Measurements from ENCODE around the gene PDPK1. TPM values are rescaled to one million over a fixed set of nuclear protein-coding genes. Genes with fewer than 3 reads are reported as not detected.

PDPK1 gene
- total and polyA plus RNA-seq, 2 of the 4 experiments (the other 2 are of a cell fraction) = 10.6 to 27.3 TPM

DNA sequence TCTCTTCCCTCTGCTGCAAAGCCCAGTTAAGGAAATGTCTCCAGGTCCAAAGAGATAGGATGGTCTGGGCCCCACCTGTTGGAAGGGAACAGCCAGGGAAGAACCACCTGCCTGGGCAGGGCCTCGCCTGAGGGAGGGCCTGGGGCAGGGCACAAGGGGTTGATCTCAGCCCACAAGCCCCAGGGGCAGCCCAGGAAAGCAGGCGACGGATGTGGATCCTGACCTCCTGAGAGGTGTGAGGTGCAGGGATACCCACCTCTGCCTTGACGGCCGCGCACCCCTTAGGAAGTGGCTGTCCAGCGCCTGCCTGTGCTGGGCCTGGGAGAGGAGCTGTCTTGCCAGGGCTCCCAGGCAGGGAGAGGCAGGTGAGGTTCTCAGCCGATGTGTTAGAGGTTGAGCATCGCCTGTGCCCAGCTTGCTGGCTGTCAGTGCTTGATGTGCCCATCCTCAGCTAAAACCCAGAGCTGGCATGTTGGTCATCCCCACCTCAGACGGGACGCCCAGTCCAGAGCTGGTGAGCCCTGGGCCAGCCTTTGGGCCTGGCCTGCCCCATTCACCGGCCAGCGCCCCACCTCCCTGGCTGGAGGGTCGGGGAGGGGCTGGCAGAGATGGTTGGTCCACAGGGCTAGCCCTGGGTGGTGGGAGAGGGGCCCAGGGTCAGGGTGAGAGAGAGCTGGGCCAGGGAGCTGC lies 7.0 kb upstream of the PDPK1 start:
- Histone ChIP-seq H2BK5ac (ENCODE audit: low read depth, low read length, poor library complexity, severe bottlenecking) (no peak overlapping the region), H2BK15ac (ENCODE audit: low read depth, low read length) (no peak overlapping the region), H4K20me1 (ENCODE audit: insufficient read depth, low read length) (no peaks in the 10 kb centered on the region; the same call in none of the 2 replicates), H3K27me3 (ENCODE audit: control insufficient read depth, insufficient read depth, low read length) (no peaks in the 10 kb centered on the region), H3K9me3 (ENCODE audit: control insufficient read depth, insufficient read depth, low read length) (no peaks in the 10 kb centered on the region), H3K9ac (ENCODE audit: low read depth, low read length) (0 out of 2 replicates have a peak overlapping the region, but pooled peaks have one; percentile 54), H4K8ac (ENCODE audit: low read depth in 2 of 2, low read length in 2 of 2) (peak overlapping the region; percentile 20 to 79; a peak in 2 of 4 replicates), H3K4me2 (ENCODE audit: low read depth, low read length) (no peak overlapping the region; the same call in 1 of the 2 replicates), H3K56ac (ENCODE audit: extremely low read depth, insufficient read depth, low read length) (no peak overlapping the region), H4K5ac (ENCODE audit: low read depth, low read length) (no peak overlapping the region), H3K23ac (ENCODE audit: low read depth, low read length) (no peak overlapping the region), H2BK120ac (ENCODE audit: low read depth, low read length) (no peak overlapping the region), H3K36me3 (ENCODE audit: control insufficient read depth, insufficient read depth, low read length) (peaks cover 36% of the 10 kb centered on the region), H3K79me1 (ENCODE audit: low read depth in 1 of 2, low read length in 2 of 2) (peaks cover 0 to 26% of the 10 kb centered on the region in 2 experiments; a peak in 1 of 4 replicates), H3K18ac (ENCODE audit: low read depth, low read length) (no peak overlapping the region), H2AFZ (replicated peaks; ENCODE audit: low read length, poor library complexity) (no peak overlapping the region), H4K91ac (ENCODE audit: insufficient read depth, low read depth, low read length) (no peak overlapping the region), H2BK20ac (ENCODE audit: low read depth, low read length) (no peak overlapping the region), H3K9me1 (ENCODE audit: insufficient read depth, low read length) (0 out of 2 replicates have a peak, but pooled peaks cover 4% of the 10 kb centered on the region), H3K4ac (ENCODE audit: low read depth, low read length) (peak overlapping the region; percentile 79), H2AK5ac (ENCODE audit: low read depth, low read length) (peak overlapping the region; percentile 58; the same call in 1 of the 2 replicates), H3K14ac (replicated peaks; ENCODE audit: low read depth, low read length) (no peak overlapping the region), H3K27ac (ENCODE audit: insufficient read depth, low read length) (no peak overlapping the region), H3K4me1 (ENCODE audit: control insufficient read depth, insufficient read depth, low read length) (peaks cover 12% of the 10 kb centered on the region), H3K4me3 (ENCODE audit: insufficient read depth, low read depth, low read length) (no peak overlapping the region), H2AK9ac (replicated peaks; ENCODE audit: low read depth, low read length, poor library complexity) (peak overlapping the region; percentile 94)
- no peak for ATAC-seq (ENCODE audit: low read depth)
- no TSS peak for BruUV-seq (replicated peaks)
- dilution Hi-C loops (cut with HindIII; ENCODE audit: low sequenced_read_pairs, unreplicated experiment) = no loop called here
- no peak for TF ChIP-seq CEBPB (IDR thresholded peaks at IDR 0.05; ENCODE audit: low read depth, low read length)
- TF ChIP-seq RCOR1 (IDR thresholded peaks at IDR 0.05; ENCODE audit: insufficient replicate concordance, low read length) = no peak
- TF ChIP-seq BHLHE40 (IDR thresholded peaks at IDR 0.05; ENCODE audit: low read depth, low read length) = no peak
- no peak for TF ChIP-seq NFE2L2 (IDR thresholded peaks at IDR 0.05; ENCODE audit: low read depth, low read length)
- WGBS, 2 experiments (ENCODE audit: extremely low coverage in 2 of 2, insufficient read length in 1 of 2) = 60% methylated on average over 1 of the region's 14 CpGs; no CpG with 5 or more reads in 1 of the 2 experiments
- in situ Hi-C loops (cut with MboI; ENCODE audit: low sequenced_read_pairs) = no loop called here
- ChIA-PET POLR2A (ENCODE audit: unreplicated experiment) (no interaction called here), CTCF (no interaction called here)
- DNase-seq = no peak
- intact Hi-C loops (cut with micrococcal nuclease) = no loop called here

Data from IMR-90 (cell line).